MCF 10A (cell line): ENCODE results near the gene ATL3. TPM values are rescaled to one million over a fixed set of nuclear protein-coding genes. Genes with fewer than 3 reads are reported as not detected.

Source experiments
- BruUV-seq: library from RNA; stranded (reverse); fragments of 400-500 nt; replicated peaks from 2 replicates; lab custom pipeline; 2021; lab: Mats Ljungman, UMichigan
- CTCF ChIA-PET: fragments of 300-600 bp; sonication (Branson Sonifier 250); formaldehyde crosslinking; extraction: SDS; loops from one replicate; lab custom pipeline; 2021; ENCODE audit warnings: antibody characterized with exemption, inconsistent platforms; lab: Yijun Ruan, JAX
- POLR2A ChIA-PET: fragments of 300-600, 350-650 bp; sonication (Branson Sonifier 250); formaldehyde crosslinking; extraction: SDS; loops from one replicate; lab custom pipeline; 2020; ENCODE audit warnings: antibody characterized with exemption, inconsistent platforms; lab: Yijun Ruan, JAX
- DNase-seq: peaks from one replicate; pipeline ENCODE4 v3.0.0-alpha.2; 2018; ENCODE audit not compliant: unreplicated experiment
- H3K27ac Mint-ChIP-seq: one replicate; pipeline ENCODE4 v1.8.0; 2022; ENCODE audit warnings: mild to moderate bottlenecking, low read depth, mixed read lengths; ENCODE audit not compliant: unreplicated experiment
- H3K27me3 Mint-ChIP-seq: one replicate; pipeline ENCODE4 v1.8.0; 2022; ENCODE audit warnings: mixed read lengths; ENCODE audit not compliant: insufficient read depth, unreplicated experiment
- H3K36me3 Mint-ChIP-seq: one replicate; pipeline ENCODE4 v1.8.0; 2022; ENCODE audit warnings: mild to moderate bottlenecking, moderate library complexity, mixed read lengths; ENCODE audit not compliant: insufficient read depth, unreplicated experiment
- H3K4me1 Mint-ChIP-seq: one replicate; pipeline ENCODE4 v1.8.0; 2022; ENCODE audit warnings: mixed read lengths; ENCODE audit not compliant: insufficient read depth, unreplicated experiment
- H3K4me3 Mint-ChIP-seq: one replicate; pipeline ENCODE4 v1.8.0; 2022; ENCODE audit warnings: mild to moderate bottlenecking, moderate library complexity, mixed read lengths; ENCODE audit not compliant: unreplicated experiment
- H3K9me3 Mint-ChIP-seq: one replicate; pipeline ENCODE4 v1.8.0; 2022; ENCODE audit warnings: mixed read lengths; ENCODE audit not compliant: unreplicated experiment
- intact Hi-C: fragments of 100-400 bp; cut with micrococcal nuclease; formaldehyde crosslinking; loops from 2 replicates; pipeline ENCODE4 v1.14.1; 2022
- total RNA-seq: library from RNA; stranded (reverse); gene quantifications from 2 replicates; pipeline ENCODE4 v1.2.3, GENCODE V29; 2022
- TF ChIP-seq, protein P1 (sequence below): fragments of 200-600 bp; IDR thresholded peaks from one replicate; pipeline ENCODE4 v1.8.0; 2022; ENCODE audit warnings: antibody characterized with exemption, mild to moderate bottlenecking; ENCODE audit not compliant: unreplicated experiment

ATL3 gene
- total RNA-seq, 1 experiment from 2014 or later: 74.0 TPM

DNA sequence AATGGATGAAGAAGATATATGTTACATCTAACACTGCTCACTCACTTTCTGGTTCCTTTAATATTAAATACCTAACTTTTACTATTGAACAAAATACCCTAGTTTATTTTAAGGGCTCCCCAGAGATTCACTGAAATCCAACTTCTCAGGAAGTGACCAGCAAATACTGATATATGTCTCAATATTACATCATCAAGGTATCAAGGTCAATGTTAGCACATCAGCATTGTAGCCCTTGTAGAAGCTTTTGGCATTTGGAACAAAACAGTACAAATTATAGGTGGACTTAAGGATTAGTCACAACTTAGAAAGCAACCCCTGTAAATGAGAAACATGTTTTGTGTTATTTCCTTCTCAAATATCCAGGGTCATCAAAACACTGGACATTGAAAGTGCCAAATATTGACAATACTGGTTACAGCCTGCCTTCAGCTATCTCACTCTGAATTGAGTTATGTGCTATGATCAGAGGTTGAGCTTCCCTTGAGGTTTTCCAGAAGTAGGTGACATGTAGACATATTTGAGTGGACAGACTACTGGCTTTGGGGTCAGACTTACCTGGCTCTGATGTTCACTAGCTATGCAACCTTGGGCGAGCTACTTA, 1.9 kb upstream of the ATL3 start:
- Mint-ChIP-seq H3K27ac (no peak overlapping the region), H3K9me3 (no peaks in the 10 kb centered on the region), H3K4me1 (peaks cover 18% of the 10 kb centered on the region), H3K27me3 (no peaks in the 10 kb centered on the region), H3K4me3 (peak overlapping the region; percentile 53), H3K36me3 (peaks cover 11% of the 10 kb centered on the region)
- TF ChIP-seq, protein P1, sequence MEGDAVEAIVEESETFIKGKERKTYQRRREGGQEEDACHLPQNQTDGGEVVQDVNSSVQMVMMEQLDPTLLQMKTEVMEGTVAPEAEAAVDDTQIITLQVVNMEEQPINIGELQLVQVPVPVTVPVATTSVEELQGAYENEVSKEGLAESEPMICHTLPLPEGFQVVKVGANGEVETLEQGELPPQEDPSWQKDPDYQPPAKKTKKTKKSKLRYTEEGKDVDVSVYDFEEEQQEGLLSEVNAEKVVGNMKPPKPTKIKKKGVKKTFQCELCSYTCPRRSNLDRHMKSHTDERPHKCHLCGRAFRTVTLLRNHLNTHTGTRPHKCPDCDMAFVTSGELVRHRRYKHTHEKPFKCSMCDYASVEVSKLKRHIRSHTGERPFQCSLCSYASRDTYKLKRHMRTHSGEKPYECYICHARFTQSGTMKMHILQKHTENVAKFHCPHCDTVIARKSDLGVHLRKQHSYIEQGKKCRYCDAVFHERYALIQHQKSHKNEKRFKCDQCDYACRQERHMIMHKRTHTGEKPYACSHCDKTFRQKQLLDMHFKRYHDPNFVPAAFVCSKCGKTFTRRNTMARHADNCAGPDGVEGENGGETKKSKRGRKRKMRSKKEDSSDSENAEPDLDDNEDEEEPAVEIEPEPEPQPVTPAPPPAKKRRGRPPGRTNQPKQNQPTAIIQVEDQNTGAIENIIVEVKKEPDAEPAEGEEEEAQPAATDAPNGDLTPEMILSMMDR: no peak
- no peak for DNase-seq
- intact Hi-C loops: no loop called here
- ChIA-PET CTCF (interaction anchor here (1.2 to 1.7 kb wide), 2 partner anchors 8 to 10 kb away, joined by 3 to 6 read pairs; partner anchors contain the start of gene RTN3), POLR2A (interaction anchor here (0.6 to 12.9 kb wide), 4 partner anchors 10 to 141 kb away, joined by 3 to 270 read pairs (median 4); partner anchors contain the start of gene RTN3)
- no TSS peak for BruUV-seq

DNA sequence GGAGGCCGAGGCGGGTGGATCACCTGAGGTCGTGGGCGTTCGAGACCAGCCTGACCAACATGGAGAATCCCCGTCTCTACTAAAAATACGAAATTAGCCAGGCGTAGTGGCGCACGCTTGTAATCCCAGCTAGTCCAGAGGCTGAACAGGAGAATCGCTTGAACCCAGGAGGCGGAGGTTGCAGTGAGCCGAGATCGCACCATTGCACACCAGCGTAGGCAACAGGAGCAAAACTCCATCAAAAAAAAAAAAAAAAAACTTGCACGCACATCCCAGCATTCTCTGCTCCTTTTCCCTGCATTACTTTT, 934 bp upstream of the ATL3 start:
- Mint-ChIP-seq H3K9me3 (no peaks in the 10 kb centered on the region), H3K36me3 (peaks cover 16% of the 10 kb centered on the region), H3K27me3 (no peaks in the 10 kb centered on the region), H3K27ac (no peak overlapping the region), H3K4me3 (peak overlapping the region; percentile 53), H3K4me1 (peaks cover 27% of the 10 kb centered on the region)
- ChIA-PET POLR2A (interaction anchor here (0.6 to 12.9 kb wide), 7 partner anchors 7 to 96 kb away, joined by 3 to 270 read pairs (median 6); partner anchors contain the start of genes RTN3 and ZFTA), CTCF (interaction anchor here (0.6 to 3.8 kb wide), 3 partner anchors 10 to 67 kb away, joined by 4 to 28 read pairs (median 20); partner anchors contain the start of gene RTN3)
- intact Hi-C loops: no loop called here
- TF ChIP-seq, protein P1: no peak
- DNase-seq: no peak
- no TSS peak for BruUV-seq

DNA sequence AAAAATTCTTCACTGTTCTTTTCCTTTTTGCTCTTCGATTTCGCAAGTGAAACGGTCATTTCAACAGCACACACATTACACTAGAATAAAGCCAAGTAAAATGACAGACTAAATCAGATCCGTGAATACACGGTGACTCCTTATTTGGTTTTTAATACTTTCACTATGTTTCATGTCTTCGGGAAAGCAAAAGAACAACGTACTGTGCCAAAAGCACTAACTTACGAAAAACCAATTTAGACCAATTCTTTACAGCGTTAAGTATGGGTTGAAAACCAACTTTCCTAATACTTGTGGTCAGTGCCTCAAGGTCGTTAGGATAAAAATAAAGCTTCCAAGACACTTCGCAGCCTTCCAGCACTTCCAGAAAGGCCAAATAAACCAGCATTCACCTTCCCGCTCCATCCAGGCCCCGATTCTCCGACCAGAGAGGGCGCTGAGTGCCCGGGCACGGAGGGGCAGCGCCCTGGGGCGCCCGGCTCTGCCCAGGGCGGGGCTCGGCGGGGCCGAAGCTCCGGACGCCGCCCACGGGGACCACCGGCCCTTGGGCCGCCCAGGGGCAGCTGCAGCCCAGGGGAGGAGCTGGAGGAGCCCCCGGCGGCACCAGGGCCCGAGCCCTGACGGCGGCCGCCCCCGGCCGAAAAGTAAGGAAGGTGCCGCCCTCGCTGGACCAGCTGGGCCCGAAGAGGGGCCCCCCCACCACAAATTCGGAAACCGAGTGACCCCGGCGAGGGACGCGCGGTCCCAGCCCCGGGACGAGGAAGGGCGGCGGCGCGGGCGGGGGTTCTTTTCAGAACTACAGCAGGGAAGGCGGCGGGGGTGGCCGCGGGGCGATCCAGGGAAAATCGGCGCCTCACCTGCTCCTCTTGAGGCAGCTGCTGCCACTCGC, 499 bp downstream of the ATL3 start:
- Mint-ChIP-seq H3K27me3 (no peaks in the 10 kb centered on the region), H3K36me3 (peaks cover 24% of the 10 kb centered on the region), H3K9me3 (no peaks in the 10 kb centered on the region), H3K4me3 (peak overlapping the region; percentile 84), H3K4me1 (peaks cover 27% of the 10 kb centered on the region), H3K27ac (peak overlapping the region; percentile 90)
- ChIA-PET POLR2A (interaction anchor here (0.6 to 12.9 kb wide), 16 partner anchors 9 to 1037 kb away, joined by 3 to 270 read pairs (median 4); partner anchors contain the start of genes MARK2, RTN3, SLC3A2 and ZFTA), CTCF (interaction anchor here (0.5 to 3.8 kb wide), 13 partner anchors 12 to 275 kb away, joined by 3 to 28 read pairs (median 4); partner anchors contain the start of gene RTN3)
- TSS peak; percentile 64 for BruUV-seq
- peak; percentile 62 for DNase-seq
- TF ChIP-seq, protein P1: peak; percentile 46
- intact Hi-C loops: loop anchor here (1.0 kb wide), 2 partner anchors 11 to 68 kb away; partner anchors contain the start of gene RTN3

DNA sequence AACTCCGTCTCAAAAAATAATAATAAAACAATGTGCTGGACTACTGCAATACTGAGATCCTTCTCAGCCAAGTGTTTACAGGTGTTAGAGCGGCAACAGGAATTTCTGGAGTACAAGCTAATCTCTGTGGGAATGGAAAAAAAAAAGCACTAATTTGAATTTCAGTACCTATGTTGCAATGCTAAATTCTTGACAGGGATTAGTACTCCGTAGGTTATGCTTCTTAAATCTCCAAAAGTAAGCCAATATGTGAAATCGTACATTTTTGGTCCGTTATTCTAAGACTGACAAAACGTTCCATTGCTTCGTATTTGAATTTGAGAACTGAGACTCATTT, 1.1 kb downstream of the ATL3 start:
- TF ChIP-seq, protein P1: no peak
- Mint-ChIP-seq H3K27ac (peak overlapping the region; percentile 90), H3K9me3 (no peaks in the 10 kb centered on the region), H3K4me1 (peaks cover 27% of the 10 kb centered on the region), H3K36me3 (peaks cover 24% of the 10 kb centered on the region), H3K4me3 (peak overlapping the region; percentile 84), H3K27me3 (no peaks in the 10 kb centered on the region)
- ChIA-PET CTCF (interaction anchor here (0.5 to 3.8 kb wide), 12 partner anchors 12 to 276 kb away, joined by 3 to 28 read pairs (median 4); partner anchors contain the start of gene RTN3), POLR2A (interaction anchor here (0.6 to 12.9 kb wide), 9 partner anchors 9 to 104 kb away, joined by 3 to 270 read pairs (median 9); partner anchors contain the start of gene RTN3)
- DNase-seq: no peak
- intact Hi-C loops: loop anchor here (1.0 kb wide), 1 partner anchor 68 kb away; no protein-coding TSS in a partner anchor
- no TSS peak for BruUV-seq
